ENCODE measurements around the gene MPLKIP.

The MPLKIP gene

DNA sequence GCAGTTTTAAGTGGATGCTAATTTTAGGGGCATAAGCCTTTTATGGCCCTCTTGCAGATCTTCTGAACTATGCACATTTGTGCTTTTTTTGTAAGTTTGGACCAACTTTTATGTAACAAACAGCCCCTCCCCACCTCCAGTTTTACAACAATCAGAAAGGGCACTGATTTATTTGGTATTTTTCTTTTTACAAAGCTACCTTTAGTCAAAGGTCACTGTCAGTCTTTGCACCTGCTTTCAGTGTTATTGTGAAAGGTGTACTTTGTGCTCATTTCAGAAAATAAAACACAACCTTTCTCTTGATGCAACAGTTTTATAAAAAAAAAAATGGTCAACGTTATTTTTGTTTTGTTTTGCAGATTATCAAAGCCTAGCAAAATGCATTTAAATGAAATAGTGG lies 39.2 kb downstream of the MPLKIP start:
- Histone ChIP-seq H3K9ac (ENCODE audit: low read length) (no peak overlapping the region), H3K9me3 (replicated peaks; ENCODE audit: insufficient read depth, low read length) (no peaks in the 10 kb centered on the region), H3K4me3 (ENCODE audit: low read length) (no peak overlapping the region), H3K36me3 (replicated peaks; ENCODE audit: insufficient read depth, low read length) (no peaks in the 10 kb centered on the region), H3F3A (ENCODE audit: insufficient read depth, low read length) (no peaks in the 10 kb centered on the region), H3K27ac (ENCODE audit: low read length) (no peak overlapping the region), H3K79me2 (ENCODE audit: low read length) (no peaks in the 10 kb centered on the region), H3K4me1 (ENCODE audit: low read length) (no peaks in the 10 kb centered on the region), H3K27me3 (replicated peaks; ENCODE audit: insufficient read depth, low read length) (no peaks in the 10 kb centered on the region), H3K9me2 (replicated peaks; ENCODE audit: insufficient read depth, low read length) (no peaks in the 10 kb centered on the region), H3K4me2 (ENCODE audit: low read depth, low read length) (no peak overlapping the region), H4K20me1 (ENCODE audit: insufficient read depth, low read length) (no peaks in the 10 kb centered on the region), H2AFZ (ENCODE audit: low read length) (no peak overlapping the region)
- DNase-seq, result no peak
- TF ChIP-seq, protein P1, sequence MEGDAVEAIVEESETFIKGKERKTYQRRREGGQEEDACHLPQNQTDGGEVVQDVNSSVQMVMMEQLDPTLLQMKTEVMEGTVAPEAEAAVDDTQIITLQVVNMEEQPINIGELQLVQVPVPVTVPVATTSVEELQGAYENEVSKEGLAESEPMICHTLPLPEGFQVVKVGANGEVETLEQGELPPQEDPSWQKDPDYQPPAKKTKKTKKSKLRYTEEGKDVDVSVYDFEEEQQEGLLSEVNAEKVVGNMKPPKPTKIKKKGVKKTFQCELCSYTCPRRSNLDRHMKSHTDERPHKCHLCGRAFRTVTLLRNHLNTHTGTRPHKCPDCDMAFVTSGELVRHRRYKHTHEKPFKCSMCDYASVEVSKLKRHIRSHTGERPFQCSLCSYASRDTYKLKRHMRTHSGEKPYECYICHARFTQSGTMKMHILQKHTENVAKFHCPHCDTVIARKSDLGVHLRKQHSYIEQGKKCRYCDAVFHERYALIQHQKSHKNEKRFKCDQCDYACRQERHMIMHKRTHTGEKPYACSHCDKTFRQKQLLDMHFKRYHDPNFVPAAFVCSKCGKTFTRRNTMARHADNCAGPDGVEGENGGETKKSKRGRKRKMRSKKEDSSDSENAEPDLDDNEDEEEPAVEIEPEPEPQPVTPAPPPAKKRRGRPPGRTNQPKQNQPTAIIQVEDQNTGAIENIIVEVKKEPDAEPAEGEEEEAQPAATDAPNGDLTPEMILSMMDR (IDR thresholded peaks at IDR 0.05; ENCODE audit: low read length), result no peak
- TF ChIP-seq EZH2phosphoT487 (IDR thresholded peaks at IDR 0.05; ENCODE audit: low read length) (no peak), EZH2 (optimal IDR thresholded peaks at IDR 0.05; ENCODE audit: low read depth, low read length) (no peak)

DNA sequence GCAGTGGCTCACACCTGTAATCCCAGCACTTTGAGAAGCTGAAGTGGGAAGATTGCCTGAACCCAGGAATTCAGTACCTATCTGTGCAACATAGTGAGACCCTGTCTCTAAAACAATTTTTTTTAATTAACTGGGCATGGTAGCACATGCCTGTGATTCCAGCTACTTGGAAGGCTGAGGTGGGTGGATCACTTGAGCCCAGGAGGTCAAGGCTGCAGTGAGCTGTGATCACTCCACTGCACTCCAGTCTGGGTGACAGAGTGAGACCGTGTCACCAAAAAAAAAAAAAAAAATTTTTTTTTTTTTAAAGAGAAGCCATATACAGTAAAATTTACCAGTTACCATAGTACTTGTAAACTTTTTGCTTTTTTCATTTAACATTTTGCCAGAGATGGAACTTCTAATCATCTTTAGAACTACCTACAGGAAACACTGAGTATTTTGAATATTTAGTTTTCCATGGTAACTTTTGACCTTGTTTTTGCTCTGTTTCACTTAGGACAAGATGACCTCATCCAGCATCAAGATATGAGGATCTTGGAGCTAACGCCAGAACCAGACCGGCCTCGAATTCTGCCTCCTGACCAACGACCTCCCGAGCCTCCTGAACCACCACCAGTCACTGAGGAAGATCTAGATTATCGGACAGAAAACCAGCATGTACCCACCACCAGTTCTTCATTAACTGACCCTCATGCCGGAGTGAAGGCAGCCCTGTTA lies 40.6 kb downstream of the MPLKIP start:
- no peaks in the 10 kb centered on the region for H4K20me1 ChIP-seq (ENCODE audit: insufficient read depth, low read length)

DNA sequence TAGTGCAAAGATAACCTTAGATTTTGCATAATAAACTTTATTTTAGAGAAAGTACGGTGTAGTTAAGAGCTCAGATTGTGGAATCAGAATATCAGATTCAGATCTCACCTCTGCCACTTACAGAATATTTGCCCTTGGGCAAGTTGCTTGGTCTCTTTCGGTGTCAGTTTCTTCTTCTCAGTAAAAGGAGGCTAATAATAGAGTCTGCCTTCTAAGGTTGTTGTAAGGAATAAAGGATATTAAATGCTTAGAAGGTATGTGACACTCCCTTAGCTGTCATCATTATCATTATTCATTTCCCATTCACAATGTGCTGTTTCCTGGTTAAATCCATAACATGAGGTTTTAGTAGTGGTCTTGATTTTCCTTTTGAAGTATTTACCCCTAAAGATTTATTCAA lies 42.2 kb downstream of the MPLKIP start:
- H3K36me3 ChIP-seq (replicated peaks; ENCODE audit: insufficient read depth, low read length), result no peaks in the 10 kb centered on the region

More for the DNA sequence above, 40.6 kb downstream of the MPLKIP start:
- Histone ChIP-seq H3K9me3 (replicated peaks; ENCODE audit: insufficient read depth, low read length) (no peaks in the 10 kb centered on the region), H3F3A (ENCODE audit: insufficient read depth, low read length) (no peaks in the 10 kb centered on the region), H3K27ac (ENCODE audit: low read length) (no peak overlapping the region), H3K27me3 (replicated peaks; ENCODE audit: insufficient read depth, low read length) (no peaks in the 10 kb centered on the region), H3K36me3 (replicated peaks; ENCODE audit: insufficient read depth, low read length) (no peaks in the 10 kb centered on the region), H3K4me1 (ENCODE audit: low read length) (no peaks in the 10 kb centered on the region), H3K79me2 (ENCODE audit: low read length) (no peaks in the 10 kb centered on the region), H3K4me2 (ENCODE audit: low read depth, low read length) (no peak overlapping the region), H3K9ac (ENCODE audit: low read length) (no peak overlapping the region), H2AFZ (ENCODE audit: low read length) (no peak overlapping the region), H3K4me3 (ENCODE audit: low read length) (no peak overlapping the region), H3K9me2 (replicated peaks; ENCODE audit: insufficient read depth, low read length) (no peaks in the 10 kb centered on the region)
- TF ChIP-seq EZH2phosphoT487 (IDR thresholded peaks at IDR 0.05; ENCODE audit: low read length), result no peak
- TF ChIP-seq, protein P1 (IDR thresholded peaks at IDR 0.05; ENCODE audit: low read length), result no peak
- no peak for TF ChIP-seq EZH2 (optimal IDR thresholded peaks at IDR 0.05; ENCODE audit: low read depth, low read length)
- no peak for DNase-seq

More for the DNA sequence above, 42.2 kb downstream of the MPLKIP start:
- Histone ChIP-seq H3F3A (ENCODE audit: insufficient read depth, low read length) (no peaks in the 10 kb centered on the region), H3K4me1 (ENCODE audit: low read length) (no peaks in the 10 kb centered on the region), H3K4me2 (ENCODE audit: low read depth, low read length) (no peak overlapping the region), H3K9me2 (replicated peaks; ENCODE audit: insufficient read depth, low read length) (no peaks in the 10 kb centered on the region), H2AFZ (ENCODE audit: low read length) (no peak overlapping the region), H3K79me2 (ENCODE audit: low read length) (no peaks in the 10 kb centered on the region), H3K4me3 (ENCODE audit: low read length) (no peak overlapping the region), H3K27ac (ENCODE audit: low read length) (no peak overlapping the region), H4K20me1 (ENCODE audit: insufficient read depth, low read length) (no peaks in the 10 kb centered on the region), H3K9me3 (replicated peaks; ENCODE audit: insufficient read depth, low read length) (no peaks in the 10 kb centered on the region), H3K27me3 (replicated peaks; ENCODE audit: insufficient read depth, low read length) (no peaks in the 10 kb centered on the region), H3K9ac (ENCODE audit: low read length) (no peak overlapping the region)
- TF ChIP-seq EZH2 (optimal IDR thresholded peaks at IDR 0.05; ENCODE audit: low read depth, low read length), result no peak
- TF ChIP-seq, protein P1 (IDR thresholded peaks at IDR 0.05; ENCODE audit: low read length), result no peak
- no peak for TF ChIP-seq EZH2phosphoT487 (IDR thresholded peaks at IDR 0.05; ENCODE audit: low read length)
- no peak for DNase-seq
